CD4-positive, alpha-beta T cell (primary cell): ENCODE results near the gene SPSB2. TPM values are rescaled to one million over a fixed set of nuclear protein-coding genes. Genes with fewer than 3 reads are reported as not detected.
"Not testable (repeated sequence)": the region's sequence is repeated elsewhere in the genome, so short reads cannot be mapped to it uniquely, and the experiment has no call there.

Experiments
- ATAC-seq: fragments of 200-7000 bp; cut with Tn5 transposase; one replicate; pipeline ENCODE4 v1.10.0; 2022; ENCODE audit warnings: mild to moderate bottlenecking; ENCODE audit not compliant: poor library complexity
- CTCF ChIA-PET: fragments of 350-600 bp; sonication (Branson Sonifier 250); formaldehyde crosslinking; loops from one replicate; lab custom pipeline; 2021; ENCODE audit warnings: antibody characterized with exemption, inconsistent platforms; lab: Charles Lee
- POLR2A ChIA-PET: fragments of 350-600 bp; sonication (Branson Sonifier 250); formaldehyde crosslinking; loops from one replicate; lab custom pipeline; 2021; ENCODE audit warnings: antibody characterized with exemption, inconsistent platforms; lab: Charles Lee
- DNase-seq, 14 experiments: peaks; one replicate each; pipeline ENCODE4 v3.0.0-alpha.2; 2013 to 2020; ENCODE audit warnings: mixed read lengths in 2 of 14
- H3K27ac ChIP-seq, 2 donors: one replicate each; pipeline versions ENCODE4 v1.5.1 to v1.7.0; 2013; ENCODE audit warnings: low read length in 2 of 2, low read depth in 1 of 2, mild to moderate bottlenecking in 1 of 2
- H3K27me3 ChIP-seq, 2 experiments: 1 replicate in 1 of 2; 2 replicates in 1 of 2; pipeline versions ENCODE4 v1.6.1 to v1.7.0; 2013; ENCODE audit warnings: low read length in 2 of 2, control low read depth in 1 of 2, mild to moderate bottlenecking in 1 of 2, moderate library complexity in 1 of 2; ENCODE audit not compliant: insufficient read depth in 2 of 2, control insufficient read depth in 1 of 2
- H3K36me3 ChIP-seq: one replicate; pipeline ENCODE4 v1.6.1; 2013; ENCODE audit warnings: low read length, control low read depth; ENCODE audit not compliant: insufficient read depth
- H3K4me1 ChIP-seq: one replicate; pipeline ENCODE4 v1.6.1; 2013; ENCODE audit warnings: low read length, control low read depth; ENCODE audit not compliant: insufficient read depth
- H3K4me3 ChIP-seq: one replicate; pipeline ENCODE4 v1.5.1; 2013; ENCODE audit warnings: mild to moderate bottlenecking, low read length, moderate library complexity
- H3K9me3 ChIP-seq, 2 experiments: 1 replicate in 1 of 2; 2 replicates in 1 of 2; pipeline versions ENCODE4 v1.6.1 to v1.7.0; 2013; ENCODE audit warnings: low read length in 2 of 2, mild to moderate bottlenecking in 2 of 2, control low read depth in 1 of 2, moderate library complexity in 1 of 2; ENCODE audit not compliant: control insufficient read depth in 1 of 2, insufficient read depth in 1 of 2
- H3K27ac Mint-ChIP-seq: one replicate; pipeline ENCODE4 v1.8.0; 2020; ENCODE audit warnings: mixed read lengths
- H3K27me3 Mint-ChIP-seq: one replicate; pipeline ENCODE4 v1.8.0; 2021; ENCODE audit warnings: mixed read lengths
- H3K36me3 Mint-ChIP-seq: one replicate; pipeline ENCODE4 v1.8.0; 2021; ENCODE audit warnings: low read depth, mixed read lengths
- H3K4me1 Mint-ChIP-seq: one replicate; pipeline ENCODE4 v1.8.0; 2021; ENCODE audit warnings: low read depth, mixed read lengths
- H3K4me3 Mint-ChIP-seq: one replicate; pipeline ENCODE4 v1.8.0; 2020; ENCODE audit warnings: mild to moderate bottlenecking, mixed read lengths
- H3K9me3 Mint-ChIP-seq: one replicate; pipeline ENCODE4 v1.8.0; 2020; ENCODE audit warnings: mixed read lengths
- intact Hi-C, 2 experiments: fragments of 100-400 bp; cut with DNase I in 1 of 2; cut with micrococcal nuclease in 1 of 2; formaldehyde crosslinking; loops; one replicate each; pipeline versions ENCODE4 v1.15.1 to v1.9.0; 2023 to 2025; cut with DNase I, micrococcal nuclease
- total RNA-seq, 174 experiments: library from RNA in 2 of 174; stranded (reverse) in 2 of 174; gene quantifications; one replicate each; pipeline ENCODE4 v1.2.3 and lab custom pipeline; 2021 to 2026
- TF ChIP-seq, protein P1 (sequence below): fragments of 200-600 bp; IDR thresholded peaks from one replicate; pipeline ENCODE4 v1.8.0; 2022; ENCODE audit warnings: antibody characterized with exemption, mild to moderate bottlenecking

Gene SPSB2
- total RNA-seq, 2 experiments from 2014 or later: 3.2 to 3.3 TPM

DNA sequence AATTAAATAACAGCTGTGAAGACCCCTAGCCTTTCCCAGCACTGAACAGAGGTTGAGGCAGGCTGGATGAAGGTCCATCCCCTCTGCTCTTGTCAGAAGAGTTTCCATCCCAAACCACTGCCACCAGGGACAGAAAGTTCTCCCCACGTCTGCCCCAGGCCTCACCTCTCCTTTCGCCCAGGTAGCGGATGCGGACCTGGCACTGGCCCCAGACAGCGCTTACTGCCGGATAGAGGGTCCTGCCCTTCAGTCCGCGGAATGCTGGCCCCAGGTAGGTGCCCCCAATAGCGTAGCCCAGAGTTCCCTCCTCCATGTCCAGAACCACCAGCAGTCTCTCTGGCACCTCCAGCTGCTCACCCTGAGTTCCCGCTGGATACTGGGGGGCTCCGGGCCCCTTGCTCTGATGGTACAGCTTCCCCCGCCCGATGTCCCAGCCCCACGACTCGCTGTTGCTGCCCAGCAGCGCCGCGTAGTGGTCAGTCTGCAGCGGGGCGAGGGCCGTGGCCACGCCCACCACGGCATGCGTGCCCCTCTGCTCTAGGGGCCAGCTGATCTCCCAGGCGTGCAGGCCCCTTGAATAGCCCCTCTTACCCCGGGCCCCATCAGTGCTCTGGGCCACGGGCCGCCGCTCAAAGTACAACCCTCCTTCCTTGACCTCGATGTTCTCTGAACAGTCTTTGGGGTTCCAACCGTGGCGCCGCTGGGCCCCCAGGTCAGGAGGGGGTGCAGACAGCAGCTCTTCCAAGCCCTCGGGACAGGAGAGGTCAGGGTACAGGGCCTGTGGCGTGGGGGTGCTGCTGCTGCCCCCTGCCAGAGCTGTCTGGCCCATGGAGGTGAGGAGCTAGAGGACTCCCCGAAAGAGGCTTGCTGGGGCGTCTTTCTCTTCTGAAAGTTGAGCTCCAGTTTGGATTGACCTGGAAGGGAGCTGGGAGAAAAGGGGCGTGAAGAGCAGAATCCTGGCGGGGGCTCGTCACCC lies 742 bp downstream of the SPSB2 start:
- peaks cover 61% of the 10 kb centered on the region for H3K4me1 ChIP-seq
- POLR2A ChIA-PET: interaction anchor here (0.6 to 4.4 kb wide), 39 partner anchors 8 to 404 kb away, joined by 3 to 106 read pairs (median 7); partner anchors contain the start of genes ATN1, C12orf57, C1RL and CD4
- ATAC-seq: peak; percentile 37

DNA sequence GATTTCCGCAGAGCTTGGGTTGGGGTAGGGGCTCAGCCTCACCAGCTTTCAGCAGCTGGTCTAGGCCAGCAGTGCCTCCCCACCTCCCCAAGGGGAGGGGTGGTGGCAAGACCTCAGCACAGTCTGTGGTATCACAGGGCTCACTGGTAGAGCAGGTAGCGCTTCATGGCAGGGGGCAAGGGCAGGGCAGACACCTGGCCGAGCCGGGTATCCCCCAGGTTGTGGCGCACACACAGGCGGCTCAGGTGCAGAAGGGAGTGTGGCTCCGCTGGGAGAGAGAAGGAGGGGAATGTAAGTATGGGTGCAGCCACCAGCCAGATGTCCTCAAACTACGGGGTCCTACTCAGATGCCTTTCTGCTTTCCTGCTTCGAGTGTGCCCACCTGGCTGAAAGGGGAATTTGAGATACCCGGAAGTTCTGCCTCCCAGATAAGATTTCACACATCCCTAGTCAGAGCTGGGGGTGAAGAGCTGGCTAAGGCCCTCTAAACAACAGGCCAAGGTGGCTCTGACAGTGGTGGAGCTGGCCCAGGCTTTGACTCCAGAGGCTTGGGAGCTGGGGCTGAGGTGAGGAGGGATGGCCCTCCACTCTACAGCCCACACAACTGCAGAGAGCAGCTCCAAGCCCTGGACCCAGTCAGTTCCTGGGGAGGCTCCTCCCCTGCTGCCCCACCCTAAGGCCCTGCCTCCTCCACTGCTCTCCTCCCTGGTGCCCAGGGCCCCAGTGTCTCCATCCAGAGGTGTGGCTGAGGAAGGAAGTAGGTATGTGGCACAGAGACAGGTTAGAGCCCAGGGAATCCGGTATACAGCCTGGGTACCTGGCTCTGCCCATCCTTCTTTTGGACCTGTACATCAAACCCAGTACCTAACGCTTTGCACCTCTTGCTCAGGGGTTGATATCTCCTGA lies 1.8 kb downstream of the SPSB2 start:
- Histone ChIP-seq H3K9me3 (no peaks in the 10 kb centered on the region), H3K27me3 (no peaks in the 10 kb centered on the region), H3K4me1 (peaks cover 69% of the 10 kb centered on the region), H3K36me3 (peaks cover 24% of the 10 kb centered on the region), H3K27ac (peak overlapping the region; percentile 32 to 62), H3K4me3 (peak overlapping the region; percentile 93)
- no peaks in the 10 kb centered on the region for H3K27me3 Mint-ChIP-seq
- H3K4me1 Mint-ChIP-seq: peaks cover 69% of the 10 kb centered on the region
- DNase-seq (peak in 4 of 14 experiments; percentile 37 to 66 (median 53)), ATAC-seq (no peak)
- peak overlapping the region; percentile 78 for H3K27ac Mint-ChIP-seq
- POLR2A ChIA-PET: interaction anchor here (1.4 to 4.4 kb wide), 9 partner anchors 19 to 263 kb away, joined by 3 to 106 read pairs (median 23); partner anchors contain the start of genes C12orf57, C1RL, CDCA3 and ENO2
- TF ChIP-seq, protein P1, sequence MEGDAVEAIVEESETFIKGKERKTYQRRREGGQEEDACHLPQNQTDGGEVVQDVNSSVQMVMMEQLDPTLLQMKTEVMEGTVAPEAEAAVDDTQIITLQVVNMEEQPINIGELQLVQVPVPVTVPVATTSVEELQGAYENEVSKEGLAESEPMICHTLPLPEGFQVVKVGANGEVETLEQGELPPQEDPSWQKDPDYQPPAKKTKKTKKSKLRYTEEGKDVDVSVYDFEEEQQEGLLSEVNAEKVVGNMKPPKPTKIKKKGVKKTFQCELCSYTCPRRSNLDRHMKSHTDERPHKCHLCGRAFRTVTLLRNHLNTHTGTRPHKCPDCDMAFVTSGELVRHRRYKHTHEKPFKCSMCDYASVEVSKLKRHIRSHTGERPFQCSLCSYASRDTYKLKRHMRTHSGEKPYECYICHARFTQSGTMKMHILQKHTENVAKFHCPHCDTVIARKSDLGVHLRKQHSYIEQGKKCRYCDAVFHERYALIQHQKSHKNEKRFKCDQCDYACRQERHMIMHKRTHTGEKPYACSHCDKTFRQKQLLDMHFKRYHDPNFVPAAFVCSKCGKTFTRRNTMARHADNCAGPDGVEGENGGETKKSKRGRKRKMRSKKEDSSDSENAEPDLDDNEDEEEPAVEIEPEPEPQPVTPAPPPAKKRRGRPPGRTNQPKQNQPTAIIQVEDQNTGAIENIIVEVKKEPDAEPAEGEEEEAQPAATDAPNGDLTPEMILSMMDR: no peak
- CTCF ChIA-PET: interaction anchor here (1.2 to 10.3 kb wide), 9 partner anchors 11 to 94 kb away, joined by 4 to 153 read pairs (median 24); partner anchors contain the start of genes CDCA3, ENO2, LRRC23 and P3H3
- peak overlapping the region; percentile 88 for H3K4me3 Mint-ChIP-seq
- H3K36me3 Mint-ChIP-seq: peaks cover 32% of the 10 kb centered on the region
- H3K9me3 Mint-ChIP-seq: no peaks in the 10 kb centered on the region
- intact Hi-C loops: loop anchor here (5.0 kb wide), 2 partner anchors 41 to 146 kb away; partner anchors contain the start of genes ENO2 (in 1 of the 2) and LPCAT3 (in 1 of the 2)

More for the DNA sequence above, 742 bp downstream of the SPSB2 start:
- Histone ChIP-seq H3K36me3 (peaks cover 24% of the 10 kb centered on the region), H3K27ac (peak overlapping the region; percentile 58 to 81), H3K27me3 (no peaks in the 10 kb centered on the region), H3K4me3 (peak overlapping the region; percentile 93), H3K9me3 (no peaks in the 10 kb centered on the region)
- CTCF ChIA-PET: interaction anchor here (0.6 to 10.3 kb wide), 48 partner anchors 8 to 302 kb away, joined by 3 to 153 read pairs (median 6); partner anchors contain the start of genes C12orf57, C1RL, CDCA3 and COPS7A
- peak overlapping the region; percentile 78 for H3K27ac Mint-ChIP-seq
- H3K36me3 Mint-ChIP-seq: peaks cover 32% of the 10 kb centered on the region
- DNase-seq: peak; percentile 70 to 92 (median 80)
- H3K9me3 Mint-ChIP-seq: no peaks in the 10 kb centered on the region
- intact Hi-C loops: loop anchor here (1.0 to 5.0 kb wide), 10 partner anchors 18 to 317 kb away; partner anchors contain the start of genes LPCAT3 (in 2 of the 2), PEX5 (in 2 of the 2), EMG1 (in 1 of the 2) and ENO2 (in 1 of the 2)
- TF ChIP-seq, protein P1: peak; percentile 93
- H3K4me3 Mint-ChIP-seq: peak overlapping the region; percentile 88
- peaks cover 59% of the 10 kb centered on the region for H3K4me1 Mint-ChIP-seq
- no peaks in the 10 kb centered on the region for H3K27me3 Mint-ChIP-seq

DNA sequence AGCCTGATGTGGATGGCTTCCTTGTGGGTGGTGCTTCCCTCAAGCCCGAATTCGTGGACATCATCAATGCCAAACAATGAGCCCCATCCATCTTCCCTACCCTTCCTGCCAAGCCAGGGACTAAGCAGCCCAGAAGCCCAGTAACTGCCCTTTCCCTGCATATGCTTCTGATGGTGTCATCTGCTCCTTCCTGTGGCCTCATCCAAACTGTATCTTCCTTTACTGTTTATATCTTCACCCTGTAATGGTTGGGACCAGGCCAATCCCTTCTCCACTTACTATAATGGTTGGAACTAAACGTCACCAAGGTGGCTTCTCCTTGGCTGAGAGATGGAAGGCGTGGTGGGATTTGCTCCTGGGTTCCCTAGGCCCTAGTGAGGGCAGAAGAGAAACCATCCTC lies 2.8 kb downstream of the SPSB2 start:
- CTCF ChIA-PET: interaction anchor here (0.5 to 10.3 kb wide), 6 partner anchors 18 to 184 kb away, joined by 3 to 153 read pairs (median 18); partner anchors contain the start of genes C12orf57, CDCA3, RNU7-1 and USP5
- not testable (repeated sequence) for H3K9me3 Mint-ChIP-seq, H3K9me3 ChIP-seq, H3K27ac ChIP-seq, H3K4me3 ChIP-seq, H3K27me3 Mint-ChIP-seq, ATAC-seq, H3K27me3 ChIP-seq, DNase-seq
- POLR2A ChIA-PET: interaction anchor here (4.2 kb wide), 1 partner anchor 18 kb away, joined by 106 read pairs; the partner anchor contains the start of genes CDCA3 and USP5
- Histone ChIP-seq H3K4me1 (peaks cover 71% of the 10 kb centered on the region), H3K36me3 (peaks cover 24% of the 10 kb centered on the region)
- Mint-ChIP-seq H3K27ac (peak overlapping the region; percentile 76), H3K4me1 (peaks cover 69% of the 10 kb centered on the region), H3K36me3 (peaks cover 38% of the 10 kb centered on the region), H3K4me3 (peak overlapping the region; percentile 88)
- intact Hi-C loops: loop anchor here (5.0 kb wide), 2 partner anchors 42 to 147 kb away; partner anchors contain the start of genes ENO2 (in 1 of the 2) and LPCAT3 (in 1 of the 2)
